Measurements from ENCODE around the gene DMTF1.

DNA sequence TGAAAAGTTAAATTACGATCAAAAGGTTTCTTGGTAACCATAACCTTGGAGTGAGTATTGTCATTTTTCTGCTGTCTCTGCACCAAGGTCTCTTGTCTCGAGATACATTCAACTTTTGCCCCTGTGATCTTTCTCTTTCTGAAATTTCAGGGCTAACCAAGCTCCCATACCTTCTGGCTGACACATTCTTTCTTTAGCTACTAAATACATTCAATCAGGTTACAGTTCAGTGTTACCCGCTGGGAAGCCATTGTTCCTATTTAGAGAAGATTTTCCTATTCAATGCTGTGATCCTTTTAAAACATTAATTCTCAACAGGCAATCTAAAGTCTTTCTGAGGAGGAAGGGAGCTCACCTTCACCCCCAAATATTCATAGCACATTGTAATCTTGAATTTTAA is 22.9 kb upstream of the DMTF1 start:
- TF ChIP-seq, protein P1, sequence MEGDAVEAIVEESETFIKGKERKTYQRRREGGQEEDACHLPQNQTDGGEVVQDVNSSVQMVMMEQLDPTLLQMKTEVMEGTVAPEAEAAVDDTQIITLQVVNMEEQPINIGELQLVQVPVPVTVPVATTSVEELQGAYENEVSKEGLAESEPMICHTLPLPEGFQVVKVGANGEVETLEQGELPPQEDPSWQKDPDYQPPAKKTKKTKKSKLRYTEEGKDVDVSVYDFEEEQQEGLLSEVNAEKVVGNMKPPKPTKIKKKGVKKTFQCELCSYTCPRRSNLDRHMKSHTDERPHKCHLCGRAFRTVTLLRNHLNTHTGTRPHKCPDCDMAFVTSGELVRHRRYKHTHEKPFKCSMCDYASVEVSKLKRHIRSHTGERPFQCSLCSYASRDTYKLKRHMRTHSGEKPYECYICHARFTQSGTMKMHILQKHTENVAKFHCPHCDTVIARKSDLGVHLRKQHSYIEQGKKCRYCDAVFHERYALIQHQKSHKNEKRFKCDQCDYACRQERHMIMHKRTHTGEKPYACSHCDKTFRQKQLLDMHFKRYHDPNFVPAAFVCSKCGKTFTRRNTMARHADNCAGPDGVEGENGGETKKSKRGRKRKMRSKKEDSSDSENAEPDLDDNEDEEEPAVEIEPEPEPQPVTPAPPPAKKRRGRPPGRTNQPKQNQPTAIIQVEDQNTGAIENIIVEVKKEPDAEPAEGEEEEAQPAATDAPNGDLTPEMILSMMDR (IDR thresholded peaks at IDR 0.05): no peak
- no peak for TF ChIP-seq EZH2 (IDR thresholded peaks at IDR 0.05; ENCODE audit: borderline replicate concordance, insufficient read depth, low read depth, low read length, poor library complexity, severe bottlenecking)
